ENCODE results near the gene TLE4. TPM values are rescaled to one million over a fixed set of nuclear protein-coding genes. Genes with fewer than 3 reads are reported as not detected.

Gene TLE4
- total and polyA plus RNA-seq, 2 of the 13 experiments (the other 11 are each of a cell fraction or from before 2014, with no cell fraction given), result 2.0 to 2.3 TPM

DNA sequence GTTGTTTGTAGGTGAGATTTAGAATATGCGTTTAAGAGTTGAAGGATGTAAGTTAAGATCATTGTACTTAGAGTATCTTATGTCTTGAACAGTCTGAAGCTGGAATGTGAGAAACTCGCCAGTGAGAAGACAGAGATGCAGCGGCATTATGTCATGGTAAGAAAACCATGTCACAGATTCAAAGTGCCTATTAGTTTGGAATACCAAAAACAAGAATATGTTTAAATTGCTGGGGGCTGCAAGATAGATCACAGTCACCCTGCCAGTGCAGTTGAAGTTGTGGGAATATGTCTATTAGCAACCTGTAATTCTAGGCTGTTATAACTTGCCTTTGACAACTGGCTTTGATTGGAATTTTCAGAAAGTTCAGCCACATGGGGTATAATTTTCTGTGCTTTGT is 3.0 kb downstream of the TLE4 start:
- Histone ChIP-seq H3K79me2 (ENCODE audit: insufficient read depth, low read length) (no peaks in the 10 kb centered on the region), H3K4me2 (ENCODE audit: low read depth, low read length) (no peak overlapping the region), H3K27ac (ENCODE audit: extremely low read length, insufficient read depth, low read length) (no peak overlapping the region), H4K20me1 (ENCODE audit: insufficient read depth, low read length) (no peaks in the 10 kb centered on the region; the same call in 1 of the 2 replicates), H3K4me3 (replicated peaks in 1 of 3; ENCODE audit: insufficient read depth in 1 of 3, low read depth in 2 of 3, low read length in 3 of 3) (no peak overlapping the region), H3K36me3 (replicated peaks in 1 of 2; ENCODE audit: control insufficient read depth in 1 of 2, insufficient read depth in 2 of 2, low read length in 2 of 2) (no peaks in the 10 kb centered on the region), H3K9me3 (ENCODE audit: low read length) (no peaks in the 10 kb centered on the region), H2AFZ (ENCODE audit: low read length) (no peak overlapping the region), H3K27me3 (ENCODE audit: control insufficient read depth in 1 of 2, insufficient read depth in 2 of 2, low read length in 2 of 2) (peaks cover 4 to 38% of the 10 kb centered on the region in 2 experiments; a peak in 4 of 5 replicates), H3K4me1 (ENCODE audit: insufficient read depth, low read length) (peaks cover 5% of the 10 kb centered on the region; the same call in 1 of the 2 replicates), H3K9ac (ENCODE audit: insufficient read depth, low read depth, low read length) (no peak overlapping the region)
- in situ Hi-C loops (cut with HindIII; ENCODE audit: extremely low pct_ligation_motif_present, low pct_unique_long_range_greater_than_20kb), result no loop called here
- TF ChIP-seq, protein P1, sequence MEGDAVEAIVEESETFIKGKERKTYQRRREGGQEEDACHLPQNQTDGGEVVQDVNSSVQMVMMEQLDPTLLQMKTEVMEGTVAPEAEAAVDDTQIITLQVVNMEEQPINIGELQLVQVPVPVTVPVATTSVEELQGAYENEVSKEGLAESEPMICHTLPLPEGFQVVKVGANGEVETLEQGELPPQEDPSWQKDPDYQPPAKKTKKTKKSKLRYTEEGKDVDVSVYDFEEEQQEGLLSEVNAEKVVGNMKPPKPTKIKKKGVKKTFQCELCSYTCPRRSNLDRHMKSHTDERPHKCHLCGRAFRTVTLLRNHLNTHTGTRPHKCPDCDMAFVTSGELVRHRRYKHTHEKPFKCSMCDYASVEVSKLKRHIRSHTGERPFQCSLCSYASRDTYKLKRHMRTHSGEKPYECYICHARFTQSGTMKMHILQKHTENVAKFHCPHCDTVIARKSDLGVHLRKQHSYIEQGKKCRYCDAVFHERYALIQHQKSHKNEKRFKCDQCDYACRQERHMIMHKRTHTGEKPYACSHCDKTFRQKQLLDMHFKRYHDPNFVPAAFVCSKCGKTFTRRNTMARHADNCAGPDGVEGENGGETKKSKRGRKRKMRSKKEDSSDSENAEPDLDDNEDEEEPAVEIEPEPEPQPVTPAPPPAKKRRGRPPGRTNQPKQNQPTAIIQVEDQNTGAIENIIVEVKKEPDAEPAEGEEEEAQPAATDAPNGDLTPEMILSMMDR (CRISPR knock-in tag; IDR thresholded peaks at IDR 0.05), result no peak
- TF ChIP-seq ZSCAN31 (CRISPR knock-in tag; IDR thresholded peaks at IDR 0.05; ENCODE audit: low read depth) (no peak), ZNF775 (CRISPR knock-in tag; IDR thresholded peaks at IDR 0.05; ENCODE audit: borderline replicate concordance) (no peak)
- CTCF ChIA-PET (ENCODE audit: low intra/inter-chr PET ratio, low total read pairs), result no interaction called here
- intact Hi-C loops (cut with micrococcal nuclease; ENCODE audit: unreplicated experiment), result loop anchor here (5.0 kb wide), 1 partner anchor 98 kb away; no protein-coding TSS in a partner anchor
- 94% methylated on average over 3 of the region's 3 CpGs for WGBS (ENCODE audit: low lambda C conversion rate)
- no peak for FAIRE-seq
- POLR2A ChIA-PET, result no interaction called here
- no peak for DNase-seq (ENCODE audit: low spot score)
- no peak for ATAC-seq
- BruUV-seq (replicated peaks), result no TSS peak

DNA sequence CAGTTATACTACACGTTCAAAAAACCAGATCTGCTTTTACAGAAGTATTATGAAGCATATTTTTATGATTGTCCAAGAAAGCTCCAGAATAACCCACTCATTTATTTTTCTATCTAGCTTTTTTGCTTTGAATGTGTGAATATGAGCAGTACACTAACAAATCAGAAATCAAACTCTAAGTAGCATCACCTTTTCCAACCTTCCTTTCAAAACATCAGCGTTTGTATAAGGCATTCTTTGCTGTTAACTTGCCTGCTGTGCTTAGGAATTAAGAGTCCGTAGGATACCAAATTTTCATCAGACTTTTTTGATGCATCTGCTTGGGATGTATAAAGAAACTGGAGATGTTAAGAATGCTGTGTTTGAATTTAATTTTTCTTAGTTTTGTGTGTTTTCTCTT is 3.8 kb downstream of the TLE4 start:
- H3K4me3 ChIP-seq (replicated peaks in 1 of 3; ENCODE audit: insufficient read depth in 1 of 3, low read depth in 2 of 3, low read length in 3 of 3), result no peak overlapping the region
- no peak overlapping the region for H2AFZ ChIP-seq (ENCODE audit: low read length)
- no peak for DNase-seq (ENCODE audit: low spot score)
- intact Hi-C loops (cut with micrococcal nuclease; ENCODE audit: unreplicated experiment), result no loop called here
- ChIA-PET POLR2A (no interaction called here), CTCF (ENCODE audit: low intra/inter-chr PET ratio, low total read pairs) (no interaction called here)
- no peak overlapping the region for H3K4me2 ChIP-seq (ENCODE audit: low read depth, low read length)
- H3K9me3 ChIP-seq (ENCODE audit: low read length), result no peaks in the 10 kb centered on the region
- H3K79me2 ChIP-seq (ENCODE audit: insufficient read depth, low read length), result no peaks in the 10 kb centered on the region
- no peaks in the 10 kb centered on the region for H3K36me3 ChIP-seq (replicated peaks in 1 of 2; ENCODE audit: control insufficient read depth in 1 of 2, insufficient read depth in 2 of 2, low read length in 2 of 2)
- H3K9ac ChIP-seq (ENCODE audit: insufficient read depth, low read depth, low read length), result no peak overlapping the region
- peaks cover under 1 to 31% of the 10 kb centered on the region in 2 experiments; a peak in 4 of 5 replicates for H3K27me3 ChIP-seq (ENCODE audit: control insufficient read depth in 1 of 2, insufficient read depth in 2 of 2, low read length in 2 of 2)
- peaks cover 5% of the 10 kb centered on the region; the same call in 1 of the 2 replicates for H3K4me1 ChIP-seq (ENCODE audit: insufficient read depth, low read length)
- 60% methylated on average over 3 of the region's 3 CpGs for WGBS (ENCODE audit: low lambda C conversion rate)
- H4K20me1 ChIP-seq (ENCODE audit: insufficient read depth, low read length), result no peaks in the 10 kb centered on the region; the same call in 1 of the 2 replicates
- no TSS peak for BruUV-seq (replicated peaks)
- FAIRE-seq, result no peak
- no peak overlapping the region for H3K27ac ChIP-seq (ENCODE audit: extremely low read length, insufficient read depth, low read length)
- ATAC-seq, result no peak
- in situ Hi-C loops (cut with HindIII; ENCODE audit: extremely low pct_ligation_motif_present, low pct_unique_long_range_greater_than_20kb), result no loop called here
- TF ChIP-seq ZSCAN30 (CRISPR knock-in tag; IDR thresholded peaks at IDR 0.05), result no peak
- no peak for TF ChIP-seq ZNF326 (CRISPR knock-in tag; IDR thresholded peaks at IDR 0.05; ENCODE audit: borderline replicate concordance)
- no peak for TF ChIP-seq REXO4 (CRISPR knock-in tag; IDR thresholded peaks at IDR 0.05; ENCODE audit: borderline replicate concordance)
- no peak for TF ChIP-seq ZNF777 (CRISPR knock-in tag; IDR thresholded peaks at IDR 0.05)
- no peak for TF ChIP-seq ZNF501 (CRISPR knock-in tag; IDR thresholded peaks at IDR 0.05)
- TF ChIP-seq, protein P2, sequence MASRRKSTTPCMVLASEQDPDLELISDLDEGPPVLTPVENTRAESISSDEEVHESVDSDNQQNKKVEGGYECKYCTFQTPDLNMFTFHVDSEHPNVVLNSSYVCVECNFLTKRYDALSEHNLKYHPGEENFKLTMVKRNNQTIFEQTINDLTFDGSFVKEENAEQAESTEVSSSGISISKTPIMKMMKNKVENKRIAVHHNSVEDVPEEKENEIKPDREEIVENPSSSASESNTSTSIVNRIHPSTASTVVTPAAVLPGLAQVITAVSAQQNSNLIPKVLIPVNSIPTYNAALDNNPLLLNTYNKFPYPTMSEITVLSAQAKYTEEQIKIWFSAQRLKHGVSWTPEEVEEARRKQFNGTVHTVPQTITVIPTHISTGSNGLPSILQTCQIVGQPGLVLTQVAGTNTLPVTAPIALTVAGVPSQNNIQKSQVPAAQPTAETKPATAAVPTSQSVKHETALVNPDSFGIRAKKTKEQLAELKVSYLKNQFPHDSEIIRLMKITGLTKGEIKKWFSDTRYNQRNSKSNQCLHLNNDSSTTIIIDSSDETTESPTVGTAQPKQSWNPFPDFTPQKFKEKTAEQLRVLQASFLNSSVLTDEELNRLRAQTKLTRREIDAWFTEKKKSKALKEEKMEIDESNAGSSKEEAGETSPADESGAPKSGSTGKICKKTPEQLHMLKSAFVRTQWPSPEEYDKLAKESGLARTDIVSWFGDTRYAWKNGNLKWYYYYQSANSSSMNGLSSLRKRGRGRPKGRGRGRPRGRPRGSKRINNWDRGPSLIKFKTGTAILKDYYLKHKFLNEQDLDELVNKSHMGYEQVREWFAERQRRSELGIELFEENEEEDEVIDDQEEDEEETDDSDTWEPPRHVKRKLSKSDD (CRISPR knock-in tag; IDR thresholded peaks at IDR 0.05; ENCODE audit: low read depth), result no peak
- TF ChIP-seq MAFF (IDR thresholded peaks at IDR 0.05; ENCODE audit: low read depth, low read length), result no peak
- TF ChIP-seq ASH2L (IDR thresholded peaks at IDR 0.05; ENCODE audit: insufficient read length, low read depth, low read length), result no peak
- no peak for TF ChIP-seq ZFY (CRISPR knock-in tag; IDR thresholded peaks at IDR 0.05)

Measured in HepG2 (cell line).